Natural killer cell (primary cell): ENCODE measurements around the gene SMIM22. TPM values are rescaled to one million over a fixed set of nuclear protein-coding genes. Genes with fewer than 3 reads are reported as not detected.

ENCODE experiments used
- ATAC-seq, 3 donors: fragments of 150-1000 bp in 2 of 3; fragments of 200-7000 bp in 1 of 3; cut with Tn5 transposase; 1 replicate in 1 of 3; 2 replicates in 2 of 3; pipeline ENCODE4 v1.10.0; 2021; ENCODE audit warnings: mild to moderate bottlenecking in 2 of 3, moderate library complexity in 2 of 3
- DNase-seq, 2 donors: peaks; one replicate each; pipeline versions ENCODE4 v3.0.0 to v3.0.0-alpha.2; 2013 to 2021; ENCODE audit warnings: mixed read lengths in 1 of 2
- H3K27ac ChIP-seq: one replicate; pipeline ENCODE4 v1.5.1; 2013; ENCODE audit warnings: mild to moderate bottlenecking, low read length
- H3K27me3 ChIP-seq: one replicate; pipeline ENCODE4 v1.6.1; 2013; ENCODE audit warnings: low read length; ENCODE audit not compliant: control insufficient read depth, insufficient read depth
- H3K36me3 ChIP-seq: one replicate; pipeline ENCODE4 v1.6.1; 2013; ENCODE audit warnings: low read length; ENCODE audit not compliant: control insufficient read depth, insufficient read depth
- H3K4me1 ChIP-seq: one replicate; pipeline ENCODE4 v1.6.1; 2013; ENCODE audit warnings: low read length; ENCODE audit not compliant: control insufficient read depth, insufficient read depth
- H3K4me3 ChIP-seq: one replicate; pipeline ENCODE4 v1.5.1; 2013; ENCODE audit warnings: low read length
- H3K9me3 ChIP-seq: one replicate; pipeline ENCODE4 v1.6.1; 2013; ENCODE audit warnings: low read length; ENCODE audit not compliant: control insufficient read depth, insufficient read depth
- H3K27ac Mint-ChIP-seq, 2 donors: one replicate each; pipeline ENCODE4 v1.8.0; 2022; ENCODE audit warnings: mild to moderate bottlenecking in 2 of 2, mixed read lengths in 2 of 2, moderate library complexity in 1 of 2
- H3K27me3 Mint-ChIP-seq, 2 donors: one replicate each; pipeline ENCODE4 v1.8.0; 2022; ENCODE audit warnings: low read depth in 2 of 2, mixed read lengths in 2 of 2
- H3K36me3 Mint-ChIP-seq: one replicate; pipeline ENCODE4 v1.8.0; 2022; ENCODE audit warnings: mixed read lengths
- H3K4me1 Mint-ChIP-seq, 2 donors: one replicate each; pipeline ENCODE4 v1.8.0; 2022; ENCODE audit warnings: mixed read lengths in 2 of 2
- H3K4me3 Mint-ChIP-seq: one replicate; pipeline ENCODE4 v1.8.0; 2022; ENCODE audit warnings: mild to moderate bottlenecking, moderate library complexity, mixed read lengths
- H3K9me3 Mint-ChIP-seq, 2 donors: one replicate each; pipeline ENCODE4 v1.8.0; 2022; ENCODE audit warnings: mixed read lengths in 2 of 2
- WGBS: methylation state at CpG from one replicate; pipeline ENCODE4 v1.1.7; 2013; ENCODE audit warnings: missing lambda C conversion rate; ENCODE audit not compliant: insufficient coverage; 5-methylcytosine and 5-hydroxymethylcytosine counted together
- intact Hi-C: fragments of 100-400 bp; cut with micrococcal nuclease; formaldehyde crosslinking; loops from one replicate; pipeline ENCODE4 v1.14.2; 2022
- total RNA-seq, 4 donors: library from RNA; stranded (reverse); fragments of 120-200 nt in 1 of 4; gene quantifications; one replicate each; pipeline versions ENCODE4 v1.2.3 to v1.2.4, GENCODE V29; 2013 to 2022
- TF ChIP-seq, protein P1 (sequence below): fragments of 200-600 bp; IDR thresholded peaks from one replicate; pipeline ENCODE4 v1.8.0; 2022; ENCODE audit warnings: antibody characterized with exemption

The SMIM22 gene
- total RNA-seq, 3 donors from 2014 or later (not counting 1 experiment from before 2014, with no cell fraction given) = not detected

GRCh38 chr16:4813251-4814003, 18.3 kb downstream of the SMIM22 start:
- H3K9me3 ChIP-seq = no peaks in the 10 kb centered on the region
- TF ChIP-seq, protein P1, sequence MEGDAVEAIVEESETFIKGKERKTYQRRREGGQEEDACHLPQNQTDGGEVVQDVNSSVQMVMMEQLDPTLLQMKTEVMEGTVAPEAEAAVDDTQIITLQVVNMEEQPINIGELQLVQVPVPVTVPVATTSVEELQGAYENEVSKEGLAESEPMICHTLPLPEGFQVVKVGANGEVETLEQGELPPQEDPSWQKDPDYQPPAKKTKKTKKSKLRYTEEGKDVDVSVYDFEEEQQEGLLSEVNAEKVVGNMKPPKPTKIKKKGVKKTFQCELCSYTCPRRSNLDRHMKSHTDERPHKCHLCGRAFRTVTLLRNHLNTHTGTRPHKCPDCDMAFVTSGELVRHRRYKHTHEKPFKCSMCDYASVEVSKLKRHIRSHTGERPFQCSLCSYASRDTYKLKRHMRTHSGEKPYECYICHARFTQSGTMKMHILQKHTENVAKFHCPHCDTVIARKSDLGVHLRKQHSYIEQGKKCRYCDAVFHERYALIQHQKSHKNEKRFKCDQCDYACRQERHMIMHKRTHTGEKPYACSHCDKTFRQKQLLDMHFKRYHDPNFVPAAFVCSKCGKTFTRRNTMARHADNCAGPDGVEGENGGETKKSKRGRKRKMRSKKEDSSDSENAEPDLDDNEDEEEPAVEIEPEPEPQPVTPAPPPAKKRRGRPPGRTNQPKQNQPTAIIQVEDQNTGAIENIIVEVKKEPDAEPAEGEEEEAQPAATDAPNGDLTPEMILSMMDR = no peak
- no peak overlapping the region for H3K27ac Mint-ChIP-seq
- H3K4me1 Mint-ChIP-seq = no peaks in the 10 kb centered on the region
- H3K36me3 Mint-ChIP-seq = peaks cover 15% of the 10 kb centered on the region
- no peaks in the 10 kb centered on the region for H3K9me3 Mint-ChIP-seq
- H3K4me3 ChIP-seq = no peak overlapping the region
- H3K4me3 Mint-ChIP-seq = no peak overlapping the region
- intact Hi-C loops = no loop called here
- peaks cover 52% of the 10 kb centered on the region for H3K36me3 ChIP-seq
- ATAC-seq = no peak
- no peaks in the 10 kb centered on the region for H3K4me1 ChIP-seq
- no peak overlapping the region for H3K27ac ChIP-seq
- no peaks in the 10 kb centered on the region for H3K27me3 ChIP-seq
- WGBS = 95% methylated on average over 16 of the region's 16 CpGs
- no peaks in the 10 kb centered on the region for H3K27me3 Mint-ChIP-seq
- DNase-seq = no peak

DNA sequence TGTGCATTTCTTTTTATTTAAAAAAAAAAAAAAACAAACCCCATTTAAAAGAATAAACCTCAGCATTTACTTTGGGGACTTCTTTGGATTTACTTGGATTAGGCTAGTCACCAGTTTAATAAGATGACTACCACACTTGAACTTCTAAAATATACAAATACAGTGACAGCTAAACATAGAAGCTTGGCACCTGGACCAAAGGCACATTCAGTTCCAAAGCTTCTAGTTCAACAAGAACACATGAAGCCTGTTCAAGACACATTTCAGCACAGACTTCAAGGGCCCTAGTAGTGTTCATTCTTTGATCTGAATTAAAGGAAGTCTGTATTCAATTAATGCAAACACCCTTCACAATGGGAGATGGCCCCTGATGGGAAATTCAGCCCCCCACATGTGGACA, 18.9 kb downstream of the SMIM22 start:
- intact Hi-C loops = no loop called here
- Mint-ChIP-seq H3K4me1 (no peaks in the 10 kb centered on the region), H3K9me3 (no peaks in the 10 kb centered on the region), H3K4me3 (no peak overlapping the region), H3K27me3 (no peaks in the 10 kb centered on the region), H3K27ac (no peak overlapping the region), H3K36me3 (peaks cover 21% of the 10 kb centered on the region)
- peaks cover 48% of the 10 kb centered on the region for H3K36me3 ChIP-seq
- H3K4me1 ChIP-seq = no peaks in the 10 kb centered on the region
- DNase-seq (no peak), ATAC-seq (no peak)
- no peak overlapping the region for H3K4me3 ChIP-seq
- H3K27ac ChIP-seq = no peak overlapping the region
- TF ChIP-seq, protein P1 = no peak
- no peaks in the 10 kb centered on the region for H3K27me3 ChIP-seq
- no peaks in the 10 kb centered on the region for H3K9me3 ChIP-seq

GRCh38 chr16:4814542-4815173, 19.5 kb downstream of the SMIM22 start:
- Histone ChIP-seq H3K27me3 (no peaks in the 10 kb centered on the region), H3K4me1 (no peaks in the 10 kb centered on the region), H3K9me3 (no peaks in the 10 kb centered on the region), H3K27ac (no peak overlapping the region), H3K36me3 (peaks cover 49% of the 10 kb centered on the region), H3K4me3 (no peak overlapping the region)
- no peak overlapping the region for H3K27ac Mint-ChIP-seq
- ATAC-seq (no peak), DNase-seq (no peak)
- H3K9me3 Mint-ChIP-seq = no peaks in the 10 kb centered on the region
- intact Hi-C loops = no loop called here
- peaks cover 22% of the 10 kb centered on the region for H3K36me3 Mint-ChIP-seq
- no peaks in the 10 kb centered on the region for H3K4me1 Mint-ChIP-seq
- no peak overlapping the region for H3K4me3 Mint-ChIP-seq
- no peaks in the 10 kb centered on the region for H3K27me3 Mint-ChIP-seq
- WGBS = 95% methylated on average over 16 of the region's 16 CpGs
- TF ChIP-seq, protein P1 = no peak
